Retina (tissue), 1 donor: ENCODE results near the gene GBP5.
"Not testable (repeated sequence)": the region's sequence is repeated elsewhere in the genome, so short reads cannot be mapped to it uniquely, and the experiment has no call there.

Experiments
- DNase-seq: peaks from one replicate; pipeline ENCODE4 v3.0.0-alpha.2; 2016

GBP5 gene

GRCh38 chr1:89280766-89281165 is 8.1 kb upstream of the GBP5 start:
- no peak for DNase-seq

- DNase-seq, result no peak
Observed at GRCh38 chr1:89279011-89279466, 6.4 kb upstream of the GBP5 start.

- DNase-seq, result no peak
Observed at GRCh38 chr1:89277725-89278124, 5.1 kb upstream of the GBP5 start.

GRCh38 chr1:89276690-89277089 is 4.0 kb upstream of the GBP5 start:
- DNase-seq, result no peak

- no peak for DNase-seq
Observed at GRCh38 chr1:89274411-89274857, 1.8 kb upstream of the GBP5 start.

GRCh38 chr1:89273324-89273778 is 691 bp upstream of the GBP5 start:
- no peak for DNase-seq

- DNase-seq, result no peak
Observed at GRCh38 chr1:89271341-89272015, 1.2 kb downstream of the GBP5 start.

- DNase-seq, result no peak
Observed at GRCh38 chr1:89270423-89270822, 2.2 kb downstream of the GBP5 start.

- no peak for DNase-seq
Observed at GRCh38 chr1:89269277-89269676, 3.4 kb downstream of the GBP5 start.

GRCh38 chr1:89262643-89263042 is 10.0 kb downstream of the GBP5 start:
- no peak for DNase-seq

- no peak for DNase-seq
Observed at GRCh38 chr1:89261926-89262515, 10.6 kb downstream of the GBP5 start.

GRCh38 chr1:89260566-89261255 is 11.9 kb downstream of the GBP5 start:
- no peak for DNase-seq

- DNase-seq, result no peak
Observed at GRCh38 chr1:89260042-89260441, 12.6 kb downstream of the GBP5 start.

- DNase-seq, result no peak
Observed at GRCh38 chr1:89259283-89259971, 13.2 kb downstream of the GBP5 start.

GRCh38 chr1:89257041-89257440 is 15.6 kb downstream of the GBP5 start:
- no peak for DNase-seq

- DNase-seq, result not testable (repeated sequence)
Observed at GRCh38 chr1:89255581-89255980, 17.1 kb downstream of the GBP5 start.

GRCh38 chr1:89254658-89255287 is 17.9 kb downstream of the GBP5 start:
- DNase-seq, result peak; percentile 63

GRCh38 chr1:89243046-89243445 is 29.6 kb downstream of the GBP5 start:
- no peak for DNase-seq
